Amniotic epithelial cell (primary cell): ENCODE results near the gene GRID1.

Experiments used
- DNase-seq: peaks from one replicate; pipeline ENCODE4 v3.0.0-alpha.2; 2010; ENCODE audit warnings: low read depth

Gene GRID1

GRCh38 chr10:86368987-86369386, 2.4 kb upstream of the GRID1 start:
- no peak for DNase-seq

- no peak for DNase-seq
Measured at GRCh38 chr10:86368046-86368445, 1.5 kb upstream of the GRID1 start.

DNA sequence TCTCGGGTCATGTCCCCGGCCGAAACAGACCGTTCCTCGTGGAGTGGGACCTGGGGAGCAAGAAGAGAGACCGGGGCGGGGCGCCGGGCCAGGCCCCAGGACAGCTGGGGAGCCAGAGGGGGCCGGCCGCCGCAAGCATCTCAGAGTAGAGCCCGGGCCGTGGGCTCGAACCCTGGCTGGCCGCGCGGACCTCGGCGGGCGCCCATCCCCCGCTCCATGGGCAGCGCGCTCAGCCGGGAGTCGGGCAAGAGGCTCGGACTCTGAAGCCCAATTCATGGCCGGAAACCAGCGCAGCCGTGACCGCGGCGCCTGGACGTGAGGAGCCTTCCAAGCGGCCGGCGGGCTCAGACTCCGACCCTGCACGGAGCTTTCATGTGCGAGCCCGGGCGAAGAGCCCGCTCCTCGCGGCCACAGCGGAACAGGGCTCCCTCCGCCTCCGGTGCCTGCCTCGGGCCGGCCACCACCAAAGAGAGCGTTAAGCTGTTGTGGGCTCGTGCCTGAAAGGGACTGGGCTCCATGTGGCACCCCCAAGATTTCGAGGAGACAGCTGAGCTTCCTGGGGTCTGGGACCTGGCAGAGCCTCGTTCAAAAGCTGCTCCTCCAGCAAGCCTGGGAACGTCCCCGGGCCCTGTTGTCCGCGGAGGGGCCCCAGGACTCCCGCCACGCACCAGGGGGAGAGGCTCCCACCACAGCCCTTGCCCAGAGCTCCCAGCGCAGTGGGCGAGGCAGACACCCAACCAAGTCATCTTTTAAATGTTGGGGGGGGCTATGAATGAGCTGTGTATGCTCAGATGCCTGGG, 757 bp upstream of the GRID1 start:
- no peak for DNase-seq

GRCh38 chr10:86366902-86367151, 232 bp upstream of the GRID1 start:
- no peak for DNase-seq

DNA sequence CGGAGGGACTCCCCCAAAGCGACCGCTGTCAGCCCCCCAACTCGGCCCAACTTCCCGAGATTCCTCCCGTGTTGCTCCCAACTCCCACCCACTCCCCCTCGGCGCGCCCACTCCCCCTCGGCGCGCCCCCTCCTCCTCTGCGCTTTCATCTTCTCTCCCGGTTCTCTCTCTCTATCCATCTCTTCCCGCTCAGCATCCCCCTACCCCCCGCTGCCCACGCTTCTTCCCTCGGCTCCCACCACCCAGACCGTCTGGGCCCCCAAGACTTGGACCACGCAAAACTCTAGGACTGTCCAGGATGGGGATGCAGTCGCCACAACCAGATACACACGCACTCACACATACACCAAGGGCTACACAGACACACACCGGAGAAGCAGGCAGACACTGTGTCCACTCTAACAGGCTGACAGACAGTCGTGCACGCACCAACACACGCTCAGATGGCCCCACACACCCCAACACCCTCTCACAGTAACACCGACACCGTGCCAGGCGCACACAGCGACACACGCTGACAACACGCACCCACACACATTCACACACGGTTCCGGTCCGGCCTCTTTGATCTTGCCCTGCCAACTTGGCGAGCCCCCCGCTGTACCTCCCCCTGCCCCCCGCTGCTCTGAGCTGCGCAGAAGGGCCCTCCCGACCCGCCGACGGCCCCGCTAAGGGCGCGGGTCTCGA, 1.1 kb downstream of the GRID1 start:
- DNase-seq: no peak

- DNase-seq: no peak
Measured at GRCh38 chr10:86364491-86365345, 1.9 kb downstream of the GRID1 start.

DNA sequence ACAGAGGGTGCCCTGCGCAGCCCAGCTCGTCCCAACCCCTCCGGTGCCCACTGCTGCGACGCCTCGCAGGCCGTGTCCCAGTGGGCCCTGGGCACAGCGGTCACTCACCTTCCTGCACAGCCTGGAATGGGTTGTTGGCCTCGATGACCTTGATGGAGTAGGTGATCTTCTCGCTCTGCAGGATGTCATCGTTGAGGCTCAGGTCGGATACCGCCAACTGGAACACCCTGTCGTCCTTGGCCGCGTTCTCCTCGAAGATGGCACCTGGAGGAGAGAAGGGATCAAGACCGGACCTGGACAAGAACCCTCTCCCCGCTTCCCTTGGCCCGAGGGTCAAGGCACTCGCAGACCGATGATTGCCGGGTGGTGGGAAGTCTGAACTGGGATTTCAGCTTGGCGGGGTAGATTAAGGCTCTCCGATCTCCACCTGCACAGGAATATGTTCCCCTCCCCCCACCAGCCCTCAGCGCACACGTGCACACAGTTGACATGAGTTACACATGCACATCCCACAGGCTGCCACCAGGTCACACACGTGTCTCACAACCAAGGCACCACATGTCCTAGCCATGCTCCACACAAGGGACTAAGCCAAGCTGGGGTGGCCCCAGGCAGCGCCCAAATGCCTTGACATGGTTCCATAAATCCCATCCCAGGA, 2.6 kb downstream of the GRID1 start:
- DNase-seq: no peak

DNA sequence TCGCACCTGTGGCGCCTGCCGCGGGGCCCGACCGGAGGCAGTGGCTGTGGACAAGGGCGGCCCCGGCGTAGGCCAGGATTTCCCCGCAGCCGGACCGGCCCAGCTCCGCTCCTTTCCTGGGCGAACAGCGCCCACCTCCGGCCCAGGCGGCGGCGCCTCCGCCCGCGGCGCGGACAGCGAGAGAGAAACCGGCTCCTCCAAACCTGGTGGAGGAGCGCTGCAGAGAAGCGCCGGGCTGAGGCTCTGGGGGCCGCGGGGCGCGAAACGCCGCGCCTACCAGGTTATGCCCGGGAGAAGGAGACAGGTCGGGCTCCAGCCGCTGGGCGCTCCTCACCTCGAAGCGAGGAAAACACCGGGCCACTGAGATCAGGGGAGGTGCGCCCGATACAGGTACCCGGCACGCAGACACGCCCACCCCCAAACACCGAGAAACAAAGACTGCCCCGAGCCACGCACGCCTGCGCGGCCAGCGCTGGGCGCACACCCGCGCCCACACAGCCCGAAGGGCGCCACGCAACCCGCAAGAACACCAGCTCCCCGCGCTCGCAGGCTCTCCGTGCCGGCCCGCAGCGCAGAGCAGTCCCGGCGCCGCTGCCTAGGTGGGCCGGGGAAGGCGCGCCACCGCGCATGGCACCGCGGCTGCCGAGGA, 3.3 kb downstream of the GRID1 start:
- DNase-seq: no peak

- no peak for DNase-seq
Measured at GRCh38 chr10:86362586-86363183, 3.9 kb downstream of the GRID1 start.

- DNase-seq: no peak
Measured at GRCh38 chr10:86362129-86362527, 4.5 kb downstream of the GRID1 start.

DNA sequence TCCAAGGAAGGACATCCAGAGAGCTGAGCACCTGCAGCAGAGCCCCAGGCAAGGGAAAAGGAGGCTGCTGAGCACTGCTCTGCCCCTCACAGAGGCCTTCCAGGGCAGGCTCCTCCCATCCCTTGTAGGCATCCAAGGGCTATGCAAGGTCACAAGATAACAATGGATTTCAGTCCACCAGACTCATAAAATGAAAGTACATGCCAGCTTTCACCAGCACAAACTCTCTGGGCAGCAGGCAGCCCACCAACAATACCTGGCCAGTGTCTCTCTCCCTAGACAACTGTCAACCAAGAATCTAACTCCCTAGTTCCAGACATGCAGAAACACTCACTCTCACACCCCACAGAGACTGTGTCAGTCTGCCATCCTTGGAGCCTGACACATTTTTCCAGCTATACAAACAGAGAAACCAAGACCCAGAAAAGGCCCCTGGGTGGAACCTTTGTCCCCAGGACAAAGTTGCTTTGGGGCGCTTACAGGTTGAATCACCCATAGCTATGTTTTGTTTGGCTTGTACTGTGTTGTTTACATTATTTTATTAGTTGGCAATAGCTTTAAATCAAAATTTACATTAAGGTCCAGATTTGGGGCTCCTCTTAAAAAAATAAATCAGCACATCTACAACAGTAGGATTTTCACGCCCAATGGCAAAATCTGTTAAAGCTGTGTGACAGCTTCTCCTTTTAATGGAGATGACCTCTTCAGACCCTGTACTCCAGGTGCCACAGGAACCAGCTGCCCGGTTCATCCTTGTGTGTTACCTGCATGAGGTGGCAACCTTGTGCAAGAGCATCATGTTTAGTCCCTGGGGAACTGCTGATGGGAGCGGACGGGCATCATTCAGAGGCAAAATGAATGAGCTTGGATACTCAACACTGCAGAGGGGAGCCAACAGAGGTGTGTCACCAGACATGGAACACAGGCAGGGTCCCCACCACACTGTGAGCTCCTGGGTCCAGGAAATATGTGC, 5.2 kb downstream of the GRID1 start:
- no peak for DNase-seq

DNA sequence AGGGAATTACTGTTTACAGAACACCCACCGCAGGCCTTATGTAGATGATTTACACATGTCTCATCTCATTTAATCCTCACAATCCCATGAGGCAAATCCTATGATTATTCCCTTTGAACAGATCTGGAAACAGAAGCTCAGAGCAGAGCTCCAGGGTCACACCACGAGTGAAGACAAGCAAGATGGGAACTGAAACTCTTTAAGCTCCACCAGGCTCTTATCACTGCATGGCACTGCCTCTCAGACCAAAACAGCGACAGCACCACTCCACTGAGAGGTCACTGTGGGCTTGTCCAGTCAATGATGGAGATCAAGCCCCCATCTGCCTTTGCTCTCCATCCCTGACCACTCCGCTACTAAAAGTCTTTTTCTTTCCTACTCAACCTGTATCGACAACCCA, 5.9 kb downstream of the GRID1 start:
- no peak for DNase-seq

- DNase-seq: no peak
Measured at GRCh38 chr10:86359954-86360353, 6.6 kb downstream of the GRID1 start.

DNA sequence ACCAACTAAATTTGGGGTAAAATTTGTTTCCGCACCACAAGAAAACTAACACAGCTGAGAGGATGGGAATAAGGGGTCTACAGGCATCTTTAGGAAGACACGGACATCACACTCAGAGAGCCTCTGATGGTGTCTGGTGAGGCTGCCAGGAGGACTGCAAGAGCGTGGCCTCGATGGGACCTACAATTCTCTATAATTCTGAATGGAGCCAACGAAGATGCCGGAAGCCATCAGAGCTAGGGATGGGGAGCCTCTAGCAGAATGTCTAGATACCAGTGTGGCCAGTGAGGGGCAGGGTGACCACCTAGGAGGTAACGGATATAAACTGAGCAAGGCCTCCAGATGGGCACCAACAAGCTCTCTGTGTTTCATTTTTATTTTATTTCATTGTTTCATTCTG, 7.5 kb downstream of the GRID1 start:
- no peak for DNase-seq

GRCh38 chr10:86357676-86358075, 8.9 kb downstream of the GRID1 start:
- no peak for DNase-seq

GRCh38 chr10:86357041-86357440, 9.6 kb downstream of the GRID1 start:
- no peak for DNase-seq

DNA sequence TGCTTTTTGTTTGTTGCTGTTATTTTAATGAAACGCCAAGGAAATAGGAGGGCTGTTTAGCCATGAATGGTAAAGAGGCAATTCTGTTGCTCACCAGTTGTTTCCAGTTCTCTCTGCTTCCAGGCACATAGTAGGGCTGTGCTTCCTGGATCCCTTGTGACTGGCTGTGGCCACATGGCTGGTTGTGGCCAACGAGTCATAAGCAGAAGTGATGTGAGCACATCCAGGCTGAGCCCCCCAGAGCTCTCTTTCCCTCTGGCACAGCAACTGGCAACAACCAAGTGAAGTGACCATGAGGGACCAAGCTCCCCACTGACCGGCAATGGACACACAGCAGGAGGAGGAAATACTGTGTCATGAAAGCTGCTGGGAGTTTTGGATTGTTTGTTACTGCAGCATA, 10.3 kb downstream of the GRID1 start:
- no peak for DNase-seq

DNA sequence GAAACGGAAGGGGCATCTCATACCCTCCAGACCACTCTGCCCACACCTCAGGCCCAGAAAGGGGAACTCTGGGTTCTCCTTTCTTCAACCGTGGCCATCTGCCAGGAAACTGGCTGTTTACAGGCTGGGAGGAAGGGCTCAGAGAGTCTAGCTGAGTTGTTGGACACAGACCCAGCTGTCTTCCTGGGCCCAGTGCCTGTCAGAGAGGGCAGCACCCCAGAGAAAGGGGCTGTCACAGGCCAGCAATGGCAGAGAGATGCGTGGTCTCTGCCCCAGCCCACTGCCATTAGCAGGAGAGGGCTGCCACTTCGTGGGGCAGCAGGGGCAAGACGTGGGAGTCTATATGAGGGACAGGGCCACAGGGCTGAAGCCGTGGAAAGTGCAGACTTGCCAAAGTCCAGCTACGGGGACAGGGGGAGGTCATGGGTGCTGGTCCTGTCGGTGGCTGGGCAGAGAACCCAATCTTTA, 11.0 kb downstream of the GRID1 start:
- no peak for DNase-seq

- no peak for DNase-seq
Measured at GRCh38 chr10:86354761-86355540, 11.6 kb downstream of the GRID1 start.
